HG03520 (cell line): ENCODE data around the gene DOCK9.
"Not testable (repeated sequence)": the region's sequence is repeated elsewhere in the genome, so short reads cannot be mapped to it uniquely, and the experiment has no call there.

Source experiments
- ATAC-seq: cut with Tn5 transposase; IDR thresholded peaks from one replicate; pipeline ENCODE4 v1.9.1; 2021; ENCODE audit warnings: mild to moderate bottlenecking, moderate library complexity; ENCODE audit not compliant: unreplicated experiment

Gene DOCK9

GRCh38 chr13:98781045-98781444 is 196.8 kb downstream of the DOCK9 start:
- ATAC-seq = no peak

GRCh38 chr13:98780451-98780850 is 197.4 kb downstream of the DOCK9 start:
- no peak for ATAC-seq

- no peak for ATAC-seq
These were observed 198.2 kb downstream of the DOCK9 start for GRCh38 chr13:98779695-98780094.

GRCh38 chr13:98778749-98779148 is 199.1 kb downstream of the DOCK9 start:
- ATAC-seq = no peak

- ATAC-seq = no peak
These were observed 201.2 kb downstream of the DOCK9 start for GRCh38 chr13:98776644-98777043.

- no peak for ATAC-seq
These were observed 201.8 kb downstream of the DOCK9 start for GRCh38 chr13:98775844-98776598.

- no peak for ATAC-seq
These were observed 202.5 kb downstream of the DOCK9 start for GRCh38 chr13:98775386-98775785.

- no peak for ATAC-seq
These were observed 203.1 kb downstream of the DOCK9 start for GRCh38 chr13:98774776-98775175.

- no peak for ATAC-seq
These were observed 203.9 kb downstream of the DOCK9 start for GRCh38 chr13:98773921-98774320.

GRCh38 chr13:98772794-98773452 is 204.9 kb downstream of the DOCK9 start:
- no peak for ATAC-seq

- ATAC-seq = no peak
These were observed 205.8 kb downstream of the DOCK9 start for GRCh38 chr13:98771838-98772611.

- ATAC-seq = no peak
These were observed 208.1 kb downstream of the DOCK9 start for GRCh38 chr13:98769736-98770135.

GRCh38 chr13:98768522-98768921 is 209.3 kb downstream of the DOCK9 start:
- no peak for ATAC-seq

- ATAC-seq = no peak
These were observed 211.2 kb downstream of the DOCK9 start for GRCh38 chr13:98766697-98767096.

GRCh38 chr13:98765996-98766519 is 211.8 kb downstream of the DOCK9 start:
- no peak for ATAC-seq

GRCh38 chr13:98761986-98762616 is 215.8 kb downstream of the DOCK9 start:
- ATAC-seq = no peak

GRCh38 chr13:98761126-98761985 is 216.5 kb downstream of the DOCK9 start:
- peak; percentile 44 for ATAC-seq

- no peak for ATAC-seq
These were observed 222.1 kb downstream of the DOCK9 start for GRCh38 chr13:98755729-98756128.

GRCh38 chr13:98755116-98755515 is 222.7 kb downstream of the DOCK9 start:
- ATAC-seq = no peak

GRCh38 chr13:98754468-98754867 is 223.4 kb downstream of the DOCK9 start:
- not testable (repeated sequence) for ATAC-seq
